T-helper 2 cell treated with Interferon-gamma antibody and Interleukin-4, amounts not matched to agents 5 μg/mL and 100 μg/mL, for 36 hours (primary cell): ENCODE results near the gene APOO.
"Not testable (repeated sequence)": the region's sequence is repeated elsewhere in the genome, so short reads cannot be mapped to it uniquely, and the experiment has no call there.

Source experiments
- DNase-seq: peaks from one replicate; pipeline ENCODE4 v3.0.0; 2021; ENCODE audit warnings: low spot score
- H3K27ac Mint-ChIP-seq: one replicate; pipeline ENCODE4 v1.8.0; 2021; ENCODE audit warnings: mild to moderate bottlenecking, mixed read lengths
- H3K27me3 Mint-ChIP-seq: one replicate; pipeline ENCODE4 v1.8.0; 2021; ENCODE audit warnings: low read depth, mixed read lengths
- H3K36me3 Mint-ChIP-seq: one replicate; pipeline ENCODE4 v1.8.0; 2021; ENCODE audit warnings: low read depth, mixed read lengths
- H3K4me1 Mint-ChIP-seq: one replicate; pipeline ENCODE4 v1.8.0; 2021; ENCODE audit warnings: low read depth, mixed read lengths
- H3K4me3 Mint-ChIP-seq: one replicate; pipeline ENCODE4 v1.8.0; 2022; ENCODE audit warnings: mild to moderate bottlenecking, moderate library complexity, mixed read lengths
- H3K9me3 Mint-ChIP-seq: one replicate; pipeline ENCODE4 v1.8.0; 2021; ENCODE audit warnings: mixed read lengths

APOO gene

DNA sequence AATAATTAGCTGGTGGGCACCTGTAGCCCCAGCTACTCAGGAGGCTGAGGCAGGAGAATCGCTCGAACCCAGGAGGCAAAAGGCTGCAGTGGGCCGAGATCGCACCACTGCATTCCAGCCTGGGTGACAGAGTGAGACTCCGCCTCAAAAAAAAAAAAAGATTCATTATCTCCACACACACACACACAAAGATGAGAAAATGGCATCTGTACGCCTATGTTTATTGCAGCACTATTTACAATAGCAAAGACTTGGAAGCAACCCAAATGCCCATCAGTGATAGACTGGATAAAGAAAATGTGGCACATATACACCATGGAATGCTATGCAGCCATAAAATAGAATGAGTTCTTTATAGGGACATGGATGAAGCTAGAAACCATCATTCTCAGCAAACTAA lies 12.7 kb downstream of the APOO start:
- not testable (repeated sequence) for H3K4me3 Mint-ChIP-seq, H3K9me3 Mint-ChIP-seq, H3K4me1 Mint-ChIP-seq, H3K27ac Mint-ChIP-seq, H3K27me3 Mint-ChIP-seq, H3K36me3 Mint-ChIP-seq, DNase-seq

DNA sequence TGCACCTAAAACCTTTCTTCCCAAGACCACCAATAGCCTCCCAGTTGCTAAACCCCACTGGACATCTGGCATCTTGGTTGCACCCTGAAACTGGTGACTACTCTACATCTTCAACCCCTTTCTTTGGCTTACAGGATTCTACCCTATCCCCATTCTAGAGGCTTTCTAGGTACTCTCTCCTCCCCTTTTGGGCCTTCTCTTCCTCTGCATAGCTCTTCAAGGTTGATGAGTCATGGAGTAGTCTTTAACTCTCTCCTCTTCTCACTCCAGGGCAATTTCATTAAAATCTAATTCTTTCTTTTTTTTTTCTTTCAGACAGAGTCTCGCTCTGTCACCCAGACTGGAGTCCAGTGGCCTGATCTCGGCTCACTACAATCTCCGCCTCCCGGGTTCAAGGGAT lies 16.8 kb downstream of the APOO start:
- no peaks in the 10 kb centered on the region for H3K4me1 Mint-ChIP-seq

DNA sequence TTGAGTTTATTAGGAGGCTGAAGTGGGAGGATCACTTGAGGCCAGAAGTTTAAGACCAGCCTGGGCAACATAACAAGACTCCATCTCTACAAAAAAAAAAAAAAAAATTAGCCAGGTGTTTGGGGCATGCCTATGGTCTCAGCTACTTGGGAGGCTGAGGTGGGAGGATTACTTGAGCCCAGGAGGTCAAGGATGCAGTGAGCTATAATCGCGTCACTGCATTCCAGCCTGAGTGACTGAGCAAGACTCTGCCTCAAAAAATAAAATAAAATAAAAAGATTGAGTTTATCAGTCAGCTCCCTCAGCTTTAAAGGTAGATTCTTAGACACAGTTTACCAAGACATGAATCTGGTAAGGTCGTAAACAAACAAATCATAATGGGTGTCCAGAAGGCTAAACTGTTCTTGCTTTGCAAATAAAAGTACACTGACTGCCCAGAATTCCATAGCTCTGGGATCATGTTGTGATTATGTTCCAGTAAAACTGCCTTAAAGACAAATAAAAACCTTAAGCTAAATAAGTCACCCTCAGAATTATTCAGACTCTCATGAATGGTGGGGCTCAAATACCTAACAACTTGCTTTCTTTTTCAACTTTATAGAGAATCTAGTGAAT lies 18.7 kb downstream of the APOO start:
- H3K4me3 Mint-ChIP-seq, result no peak overlapping the region
- H3K4me1 Mint-ChIP-seq, result peaks cover 2% of the 10 kb centered on the region
- H3K36me3 Mint-ChIP-seq, result no peaks in the 10 kb centered on the region
- no peaks in the 10 kb centered on the region for H3K9me3 Mint-ChIP-seq
- no peak overlapping the region for H3K27ac Mint-ChIP-seq
- no peak for DNase-seq
- no peaks in the 10 kb centered on the region for H3K27me3 Mint-ChIP-seq

More for the DNA sequence above, 16.8 kb downstream of the APOO start:
- Mint-ChIP-seq H3K27me3 (no peaks in the 10 kb centered on the region), H3K4me3 (no peak overlapping the region), H3K9me3 (no peaks in the 10 kb centered on the region), H3K27ac (no peak overlapping the region), H3K36me3 (no peaks in the 10 kb centered on the region)
- DNase-seq, result no peak

DNA sequence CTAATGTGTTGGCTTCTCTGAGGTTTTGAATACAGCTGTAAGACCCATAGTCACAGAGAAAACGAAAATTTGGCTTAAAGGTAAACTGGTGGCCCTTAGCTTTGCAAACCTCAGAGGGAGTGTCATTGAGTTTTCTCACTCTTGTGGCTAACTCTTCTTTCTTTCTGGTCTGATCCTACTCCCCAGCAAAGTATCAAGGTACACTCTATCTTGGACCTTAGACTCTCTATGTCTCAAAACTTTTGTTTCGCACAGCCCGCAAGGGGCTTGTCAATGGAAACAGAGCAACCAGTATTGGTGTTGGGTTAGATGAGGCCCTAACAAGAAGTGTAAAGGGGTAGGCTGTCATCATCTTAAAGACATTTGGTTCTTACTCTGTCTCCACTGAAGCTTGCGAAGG lies 19.8 kb downstream of the APOO start:
- Mint-ChIP-seq H3K27ac (no peak overlapping the region), H3K27me3 (no peaks in the 10 kb centered on the region)

DNA sequence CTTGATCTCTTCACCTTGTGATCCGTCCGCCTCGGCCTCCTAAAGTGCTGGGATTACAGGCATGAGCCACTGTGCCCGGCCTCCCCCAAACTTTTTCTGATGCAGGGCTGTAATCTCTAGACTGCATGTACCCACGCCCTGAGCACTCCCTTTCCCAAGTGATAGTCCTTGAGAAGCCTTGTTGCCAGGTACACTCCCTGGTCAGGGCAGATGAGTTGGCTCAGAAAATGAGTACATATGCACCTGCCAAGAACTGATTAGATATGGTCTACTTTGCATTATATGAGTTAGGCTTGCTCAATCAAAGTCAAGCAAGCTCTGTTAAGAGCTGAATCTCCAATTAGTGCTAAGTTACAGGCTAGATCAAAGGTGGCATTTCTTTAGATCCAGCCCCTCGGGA lies 20.3 kb downstream of the APOO start:
- H3K36me3 Mint-ChIP-seq, result no peaks in the 10 kb centered on the region
- peaks cover 5% of the 10 kb centered on the region for H3K4me1 Mint-ChIP-seq
- H3K27me3 Mint-ChIP-seq, result no peaks in the 10 kb centered on the region
- no peak overlapping the region for H3K27ac Mint-ChIP-seq
- H3K9me3 Mint-ChIP-seq, result no peaks in the 10 kb centered on the region
- no peak for DNase-seq
- H3K4me3 Mint-ChIP-seq, result no peak overlapping the region

More for the DNA sequence above, 19.8 kb downstream of the APOO start:
- Mint-ChIP-seq H3K4me3 (no peak overlapping the region), H3K4me1 (peaks cover 5% of the 10 kb centered on the region), H3K9me3 (no peaks in the 10 kb centered on the region), H3K36me3 (no peaks in the 10 kb centered on the region)
- DNase-seq, result no peak

DNA sequence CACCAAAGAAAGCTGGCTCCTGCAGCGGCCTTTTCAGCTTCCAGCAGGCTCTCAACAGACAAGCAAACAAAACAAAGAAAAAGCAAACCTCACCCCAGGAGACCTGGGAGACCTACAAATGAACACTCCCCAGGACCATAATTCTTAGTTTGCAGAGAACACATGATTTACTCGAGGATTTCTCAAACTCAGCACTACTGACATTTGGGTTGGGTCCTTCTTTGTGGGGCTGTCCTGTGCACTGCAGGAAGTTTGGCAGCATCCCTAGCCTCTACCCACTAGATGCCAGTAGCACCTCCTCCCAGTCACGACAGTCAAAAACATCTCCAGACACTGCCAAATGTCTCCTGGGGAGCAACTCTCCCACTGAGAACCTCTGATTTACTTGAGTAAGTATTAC lies 21.9 kb downstream of the APOO start:
- Mint-ChIP-seq H3K9me3 (no peaks in the 10 kb centered on the region), H3K27me3 (no peaks in the 10 kb centered on the region), H3K36me3 (no peaks in the 10 kb centered on the region), H3K4me1 (peaks cover 5% of the 10 kb centered on the region), H3K4me3 (no peak overlapping the region), H3K27ac (no peak overlapping the region)
- no peak for DNase-seq

DNA sequence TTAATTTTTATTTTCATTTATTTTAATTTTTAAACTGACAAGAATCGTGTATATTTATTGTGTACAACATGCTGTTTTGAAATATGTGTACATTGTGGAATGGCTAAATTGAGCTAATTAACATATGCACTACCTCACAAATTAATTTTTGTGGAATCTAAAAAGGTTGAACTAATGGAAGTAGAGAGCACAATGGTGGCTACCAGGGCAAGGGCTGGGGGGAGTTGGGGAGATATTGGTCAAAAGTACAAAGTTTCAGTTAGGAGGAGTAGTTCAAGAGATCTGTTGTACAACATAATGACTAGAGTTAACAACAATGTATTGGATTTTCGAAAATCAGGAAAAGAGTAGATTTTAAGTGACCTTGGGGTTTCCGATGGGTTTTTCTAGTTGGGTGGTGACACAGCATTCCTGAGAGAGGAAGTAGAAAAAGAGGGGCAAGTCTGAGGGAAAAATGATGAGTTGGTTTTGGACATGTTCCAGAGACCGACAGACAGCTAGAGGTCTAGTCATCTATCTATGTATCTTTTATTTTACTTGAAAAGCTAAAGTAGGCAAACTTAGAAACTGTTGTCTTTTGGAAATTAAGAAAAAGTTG lies 23.2 kb downstream of the APOO start:
- no peaks in the 10 kb centered on the region for H3K36me3 Mint-ChIP-seq
- peaks cover 5% of the 10 kb centered on the region for H3K4me1 Mint-ChIP-seq
- H3K27ac Mint-ChIP-seq, result no peak overlapping the region
- no peaks in the 10 kb centered on the region for H3K9me3 Mint-ChIP-seq
- H3K27me3 Mint-ChIP-seq, result no peaks in the 10 kb centered on the region
- H3K4me3 Mint-ChIP-seq, result no peak overlapping the region
- DNase-seq, result no peak

DNA sequence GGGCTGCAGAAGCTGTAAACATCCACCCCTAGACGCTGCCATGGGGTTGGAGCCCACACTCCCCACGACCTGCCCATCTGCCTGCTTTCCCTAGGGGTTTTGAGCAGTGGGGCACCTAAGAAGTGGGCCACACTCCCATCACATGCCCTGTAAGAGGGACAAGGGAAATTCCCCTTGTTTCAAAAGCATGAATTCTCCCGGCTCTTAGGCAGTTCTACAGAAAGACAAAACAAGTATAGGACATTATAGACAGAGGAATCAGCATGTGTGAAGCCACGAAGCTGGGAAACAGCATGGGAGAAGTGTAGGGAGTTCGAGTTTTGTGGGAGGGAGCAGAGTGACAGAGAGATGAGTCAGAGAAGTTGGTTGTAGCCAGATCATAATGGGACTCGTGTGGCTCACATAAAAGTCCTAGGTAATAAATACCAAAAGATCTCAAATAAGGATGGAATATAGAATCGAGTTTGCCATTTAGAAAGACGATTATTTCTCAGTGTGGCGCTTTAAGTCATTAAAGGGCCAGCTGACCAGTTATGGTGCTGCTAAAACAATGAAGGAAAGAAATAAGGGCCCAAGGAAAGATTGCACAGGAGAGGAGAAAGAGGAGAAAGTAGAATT lies 23.9 kb downstream of the APOO start:
- Mint-ChIP-seq H3K4me1 (peaks cover 5% of the 10 kb centered on the region), H3K4me3 (no peak overlapping the region), H3K27me3 (no peaks in the 10 kb centered on the region), H3K9me3 (no peaks in the 10 kb centered on the region), H3K27ac (no peak overlapping the region), H3K36me3 (no peaks in the 10 kb centered on the region)
- no peak for DNase-seq

DNA sequence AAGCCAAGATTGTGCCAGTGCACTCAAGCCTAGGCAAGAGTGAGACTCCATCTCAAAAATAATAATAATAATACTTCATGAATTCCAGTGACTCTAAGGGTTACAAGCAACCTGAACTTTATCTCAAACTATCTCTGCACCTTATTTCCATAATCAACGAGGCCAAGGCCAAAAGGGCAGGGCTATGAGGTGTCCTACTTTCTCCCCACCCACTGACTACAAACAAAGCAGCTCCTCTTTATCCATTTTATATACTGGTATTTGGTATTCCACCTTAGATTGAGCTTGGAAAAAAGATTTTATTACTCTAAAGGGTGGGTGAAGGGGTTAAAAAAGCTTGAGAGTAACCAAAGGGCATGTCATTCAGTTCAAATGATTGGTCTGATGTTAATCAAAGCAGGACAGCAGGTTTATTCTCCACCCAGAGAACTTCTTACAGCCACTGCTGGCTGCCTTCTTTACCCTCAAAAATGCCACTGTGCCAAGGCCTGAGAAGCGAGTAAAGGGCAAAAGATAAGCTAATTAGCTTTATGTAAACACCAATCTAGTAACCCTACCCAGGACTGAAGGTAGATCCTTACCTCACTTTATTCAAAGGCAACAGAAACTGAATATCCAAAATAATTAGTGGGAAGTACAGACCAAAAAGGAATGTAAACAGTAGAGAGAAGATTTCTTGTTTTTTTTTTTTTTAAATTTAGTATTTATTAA lies 28.2 kb downstream of the APOO start:
- Mint-ChIP-seq H3K27ac (no peak overlapping the region), H3K36me3 (no peaks in the 10 kb centered on the region), H3K9me3 (no peaks in the 10 kb centered on the region), H3K27me3 (no peaks in the 10 kb centered on the region), H3K4me3 (no peak overlapping the region), H3K4me1 (peaks cover 5% of the 10 kb centered on the region)
- no peak for DNase-seq

DNA sequence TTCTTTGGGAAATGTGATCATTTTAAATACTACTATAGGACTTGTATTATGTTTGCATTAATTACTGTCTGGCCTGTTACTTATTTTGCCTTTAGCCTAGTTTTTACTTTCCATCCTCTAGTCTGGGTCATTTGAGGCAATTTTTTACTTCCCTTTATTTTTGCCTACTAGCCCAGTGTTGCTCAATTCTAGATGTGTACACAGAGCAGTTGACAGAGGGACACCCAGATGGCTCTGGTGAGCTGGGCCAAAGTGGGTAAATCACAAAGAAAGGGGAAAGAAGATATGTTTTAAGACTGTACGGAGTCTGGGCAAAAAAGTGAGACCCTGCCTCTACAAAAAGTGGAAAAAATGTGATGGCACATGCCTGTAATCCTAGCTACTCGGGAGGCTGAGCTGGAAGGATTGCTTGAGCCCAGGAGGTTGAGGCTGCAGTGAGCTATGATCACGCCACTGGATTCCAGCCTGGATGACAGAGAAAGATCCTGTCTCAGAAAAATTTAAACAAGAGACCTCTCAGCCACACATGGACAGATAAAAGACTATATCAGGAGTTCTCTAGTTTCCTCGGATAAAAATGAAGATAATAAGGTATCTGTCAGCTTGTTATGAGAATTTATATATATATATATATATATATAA lies 35.7 kb downstream of the APOO start:
- Mint-ChIP-seq H3K9me3 (no peaks in the 10 kb centered on the region), H3K4me3 (no peak overlapping the region), H3K36me3 (peaks cover 3% of the 10 kb centered on the region), H3K27ac (no peak overlapping the region), H3K27me3 (no peaks in the 10 kb centered on the region), H3K4me1 (no peaks in the 10 kb centered on the region)
- no peak for DNase-seq

DNA sequence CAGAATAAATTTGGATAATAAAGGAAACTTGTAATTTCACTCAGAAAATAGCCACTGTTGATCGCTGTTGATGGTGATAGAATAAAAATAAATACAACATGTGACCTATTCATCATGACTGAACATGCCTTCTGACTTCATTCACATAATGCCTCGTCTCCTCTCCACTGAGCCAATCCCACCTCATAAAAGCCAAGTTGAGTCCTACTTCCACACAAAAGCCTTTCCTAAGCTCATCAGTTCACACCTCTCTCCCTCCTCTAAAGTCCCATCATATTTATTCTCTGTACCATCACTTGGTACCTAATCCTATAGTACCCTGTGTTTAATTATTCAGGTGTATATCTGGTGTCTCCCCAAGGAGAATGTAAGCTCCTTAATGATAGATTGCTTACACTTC lies 37.7 kb downstream of the APOO start:
- H3K27me3 Mint-ChIP-seq, result no peaks in the 10 kb centered on the region
- DNase-seq, result no peak
- H3K27ac Mint-ChIP-seq, result no peak overlapping the region
- no peaks in the 10 kb centered on the region for H3K4me1 Mint-ChIP-seq
- H3K36me3 Mint-ChIP-seq, result peaks cover 3% of the 10 kb centered on the region
- no peak overlapping the region for H3K4me3 Mint-ChIP-seq
- no peaks in the 10 kb centered on the region for H3K9me3 Mint-ChIP-seq

DNA sequence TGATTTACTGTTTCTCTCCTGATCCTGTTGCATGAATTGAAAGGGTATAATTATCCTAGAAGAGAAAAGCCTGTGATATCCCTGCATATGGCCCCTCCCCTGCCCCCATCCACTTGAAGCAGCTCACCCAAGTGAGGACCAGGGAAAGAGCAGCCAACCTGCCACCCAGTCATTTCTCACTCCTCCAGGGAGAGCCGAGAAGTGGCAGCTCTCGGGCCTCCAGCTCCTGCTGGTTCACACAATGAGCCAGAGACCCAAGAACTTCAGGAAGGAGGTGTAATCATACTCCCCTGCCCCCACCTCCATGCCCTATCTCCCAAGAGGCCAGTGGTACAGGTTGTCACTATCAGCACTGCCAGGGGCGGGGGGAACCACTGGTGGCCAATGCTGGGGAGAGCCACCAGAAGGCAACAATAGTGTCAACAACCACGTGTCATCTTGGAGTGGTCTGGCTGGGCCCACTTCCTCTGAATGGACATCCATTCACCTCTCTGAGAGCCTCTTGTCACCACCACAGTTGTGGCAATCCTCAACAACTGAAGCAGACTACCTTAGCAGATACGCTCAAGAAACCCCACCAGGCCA lies 42.9 kb downstream of the APOO start:
- Mint-ChIP-seq H3K36me3 (no peaks in the 10 kb centered on the region), H3K9me3 (no peaks in the 10 kb centered on the region), H3K4me1 (no peaks in the 10 kb centered on the region), H3K27me3 (no peaks in the 10 kb centered on the region), H3K27ac (no peak overlapping the region), H3K4me3 (no peak overlapping the region)
- DNase-seq, result no peak

DNA sequence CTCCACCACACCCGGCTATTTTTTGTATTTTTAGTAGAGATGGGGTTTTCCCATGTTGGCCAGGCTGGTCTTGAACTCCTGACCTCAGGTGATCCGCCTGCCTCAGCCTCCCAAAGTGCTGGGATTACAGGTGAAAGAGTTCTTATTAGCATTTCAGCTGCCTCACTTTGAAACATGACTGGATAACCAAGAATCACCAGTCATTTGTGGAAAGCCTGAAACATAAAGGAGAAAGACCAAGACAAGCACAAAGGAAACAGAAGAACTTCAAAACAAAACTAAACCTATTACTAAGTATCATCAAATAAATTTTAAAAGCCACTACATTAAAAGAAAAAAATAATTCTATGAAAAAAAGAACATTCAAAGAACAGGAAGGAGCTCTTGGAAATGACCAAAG lies 45.8 kb downstream of the APOO start:
- H3K36me3 Mint-ChIP-seq, H3K4me1 Mint-ChIP-seq, H3K27ac Mint-ChIP-seq, H3K27me3 Mint-ChIP-seq, H3K4me3 Mint-ChIP-seq, DNase-seq, H3K9me3 Mint-ChIP-seq: not testable (repeated sequence)
